IPS-18c (cell line): ENCODE measurements around the gene BARHL1.

Experiments
- H3K4me3 ChIP-seq: 2 replicates; pipeline ENCODE4 v1.7.0; 2013; ENCODE audit warnings: low read depth, mild to moderate bottlenecking, low read length, moderate library complexity; ENCODE audit not compliant: insufficient read depth
- H3K9me3 ChIP-seq: one replicate; pipeline ENCODE4 v1.6.1; 2013; ENCODE audit warnings: mild to moderate bottlenecking, low read length, moderate library complexity; ENCODE audit not compliant: control insufficient read depth, insufficient read depth

BARHL1 gene

GRCh38 chr9:132627106-132627505 lies 44.7 kb downstream of the BARHL1 start:
- Histone ChIP-seq H3K4me3 (no peak overlapping the region), H3K9me3 (no peaks in the 10 kb centered on the region)

DNA sequence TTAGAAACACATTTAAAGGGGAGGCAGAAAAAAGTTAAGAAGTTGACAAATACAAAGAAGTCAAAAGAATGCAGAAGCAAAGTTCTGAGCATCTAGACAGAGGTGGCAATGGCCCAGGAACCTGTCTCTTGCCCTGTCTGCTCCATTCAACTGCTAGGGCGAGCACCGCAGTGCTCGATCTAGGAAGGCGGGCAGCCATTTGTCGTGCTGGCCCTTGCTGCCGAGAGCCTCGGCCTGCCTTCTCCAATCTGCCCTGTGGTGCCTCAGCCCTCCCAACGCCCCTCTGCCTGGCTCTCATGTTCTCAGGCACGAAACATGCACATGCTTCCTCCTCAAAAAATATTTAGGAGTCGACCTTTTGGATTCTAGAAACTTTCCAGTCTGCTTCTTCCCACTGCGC lies 45.2 kb downstream of the BARHL1 start:
- H3K9me3 ChIP-seq = no peaks in the 10 kb centered on the region
- H3K4me3 ChIP-seq = no peak overlapping the region

- Histone ChIP-seq H3K4me3 (no peak overlapping the region), H3K9me3 (no peaks in the 10 kb centered on the region)
These were observed 46.3 kb downstream of the BARHL1 start for GRCh38 chr9:132628746-132629145.

GRCh38 chr9:132630116-132630515 lies 47.7 kb downstream of the BARHL1 start:
- Histone ChIP-seq H3K4me3 (no peak overlapping the region), H3K9me3 (no peaks in the 10 kb centered on the region)

- H3K4me3 ChIP-seq = no peak overlapping the region
- H3K9me3 ChIP-seq = no peaks in the 10 kb centered on the region
These were observed 48.4 kb downstream of the BARHL1 start for GRCh38 chr9:132630811-132631210.

DNA sequence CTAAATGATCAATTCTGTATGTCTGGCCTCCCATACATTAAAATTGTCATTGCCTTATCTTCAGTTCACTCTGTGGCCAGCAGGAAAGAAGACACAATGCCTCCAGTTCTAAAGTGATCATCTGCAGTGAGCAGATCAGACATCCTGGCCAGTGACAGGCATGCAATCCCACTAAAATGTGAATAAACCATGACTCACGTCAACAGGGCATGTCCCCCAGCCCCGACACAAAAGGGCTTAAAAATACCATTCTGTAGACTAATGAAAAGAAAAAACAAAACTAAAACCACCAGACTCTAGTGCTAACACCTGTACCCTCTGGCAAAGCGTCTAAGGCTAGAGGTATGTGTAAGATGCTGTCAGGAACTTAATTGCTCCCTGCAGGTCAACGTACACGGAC lies 48.9 kb downstream of the BARHL1 start:
- H3K9me3 ChIP-seq = no peaks in the 10 kb centered on the region
- H3K4me3 ChIP-seq = no peak overlapping the region

- Histone ChIP-seq H3K9me3 (no peaks in the 10 kb centered on the region), H3K4me3 (no peak overlapping the region)
These were observed 49.3 kb downstream of the BARHL1 start for GRCh38 chr9:132631685-132632084.

- Histone ChIP-seq H3K4me3 (no peak overlapping the region), H3K9me3 (no peaks in the 10 kb centered on the region)
These were observed 50.2 kb downstream of the BARHL1 start for GRCh38 chr9:132632413-132633129.

DNA sequence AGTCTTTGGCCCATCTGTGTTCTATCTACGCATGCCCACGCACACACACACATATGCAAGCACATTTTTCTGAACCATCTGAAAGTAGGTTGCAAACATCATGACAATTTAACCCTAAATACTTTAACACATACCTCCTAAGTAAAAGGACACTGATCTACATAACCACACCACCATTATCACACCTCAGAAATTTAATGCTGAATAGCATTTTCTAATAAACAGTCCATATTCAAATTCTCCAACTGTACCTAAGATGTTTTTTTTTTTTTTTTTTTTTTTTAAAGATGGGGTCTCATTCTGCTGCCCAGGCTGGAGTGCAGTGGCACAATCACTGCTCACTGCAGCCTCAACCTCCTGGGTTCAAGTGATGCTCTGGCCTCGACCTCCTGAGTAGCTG lies 51.9 kb downstream of the BARHL1 start:
- H3K4me3 ChIP-seq = no peak overlapping the region
- no peaks in the 10 kb centered on the region for H3K9me3 ChIP-seq

DNA sequence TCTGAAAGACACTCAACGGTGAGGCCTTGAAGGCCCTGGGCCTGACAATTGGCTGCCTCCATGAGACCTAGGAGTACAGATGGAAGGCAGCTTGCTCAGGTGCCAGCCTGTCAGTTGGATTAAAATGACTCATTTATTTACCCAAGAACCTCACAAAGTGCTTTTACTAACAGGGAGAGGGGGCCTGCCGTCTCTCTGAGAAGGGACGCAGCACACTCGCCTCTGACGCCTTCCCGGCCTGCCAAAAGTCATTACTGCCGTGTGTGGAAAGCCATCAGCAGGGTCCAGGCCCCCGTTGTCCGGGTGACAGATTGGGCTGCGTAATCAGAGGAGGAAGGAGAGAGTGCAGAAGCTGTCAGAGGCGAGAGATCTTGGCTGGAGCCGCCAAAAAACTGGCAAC lies 54.9 kb downstream of the BARHL1 start:
- no peaks in the 10 kb centered on the region for H3K9me3 ChIP-seq
- no peak overlapping the region for H3K4me3 ChIP-seq

DNA sequence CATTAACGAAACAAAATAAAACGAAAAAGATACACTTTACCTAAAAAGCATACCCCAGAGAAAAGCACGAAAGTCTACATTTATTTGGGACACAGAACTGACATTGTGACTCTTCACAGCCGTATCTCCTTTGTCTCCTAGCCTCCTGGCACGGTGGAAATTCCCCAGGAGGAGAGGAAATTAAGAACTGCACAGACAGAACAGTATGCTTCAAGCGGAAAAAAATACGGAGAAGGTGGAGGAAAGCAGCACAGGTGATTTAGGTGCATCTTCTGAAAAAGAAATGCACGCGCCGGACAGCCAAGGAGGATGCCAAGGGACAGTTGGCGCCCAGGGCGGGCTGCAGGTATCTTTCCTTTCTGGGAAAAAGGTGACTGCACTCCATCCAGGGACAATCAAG lies 55.4 kb downstream of the BARHL1 start:
- no peak overlapping the region for H3K4me3 ChIP-seq
- no peaks in the 10 kb centered on the region for H3K9me3 ChIP-seq

GRCh38 chr9:132638240-132638639 lies 55.8 kb downstream of the BARHL1 start:
- Histone ChIP-seq H3K9me3 (no peaks in the 10 kb centered on the region), H3K4me3 (no peak overlapping the region)

- Histone ChIP-seq H3K4me3 (no peak overlapping the region), H3K9me3 (no peaks in the 10 kb centered on the region)
These were observed 56.9 kb downstream of the BARHL1 start for GRCh38 chr9:132639322-132639721.
